Endothelial cell of umbilical vein (primary cell): ENCODE results near the gene AIG1. TPM values are rescaled to one million over a fixed set of nuclear protein-coding genes. Genes with fewer than 3 reads are reported as not detected.

ENCODE experiments used
- BruUV-seq: library from RNA; stranded (reverse); fragments of 400-500 nt; replicated peaks from 2 replicates; lab custom pipeline; 2021; lab: Mats Ljungman, UMichigan
- CTCF ChIA-PET: fragments of 300-600, 350-600 bp; sonication (Branson Sonifier 250); formaldehyde crosslinking; loops from one replicate; lab custom pipeline; 2021; ENCODE audit warnings: antibody characterized with exemption, inconsistent platforms; lab: Charles Lee
- POLR2A ChIA-PET: fragments of 300-600, 350-600 bp; sonication (Branson Sonifier 250); formaldehyde crosslinking; loops from one replicate; lab custom pipeline; 2021; ENCODE audit warnings: antibody characterized with exemption, inconsistent platforms; lab: Charles Lee
- DNase-seq: peaks from one replicate; pipeline ENCODE4 v3.0.0-alpha.2; 2011; ENCODE audit warnings: low read depth, low spot score
- FAIRE-seq: peaks from 2 replicates; lab custom pipeline; 2011; peaks lifted over from hg19 to GRCh38; lab: Jason Lieb, UNC
- H2AFZ ChIP-seq: 2 replicates; pipeline ENCODE4 v1.6.0; 2012; ENCODE audit warnings: low read depth, low read length, control low read depth, inconsistent platforms
- H3K27ac ChIP-seq: 2 replicates; pipeline ENCODE4 v1.5.1; 2011; ENCODE audit warnings: low read depth, mild to moderate bottlenecking, control low read depth, low read length, moderate library complexity; ENCODE audit not compliant: insufficient read depth
- H3K27me3 ChIP-seq, 2 experiments: 2 replicates each; pipeline versions ENCODE4 v1.6.0 to v1.6.1; 2011; ENCODE audit warnings: low read length in 2 of 2, mixed read lengths in 1 of 2; ENCODE audit not compliant: control insufficient read depth in 2 of 2, insufficient read depth in 2 of 2
- H3K36me3 ChIP-seq, 2 experiments: 2 replicates in 1 of 2; 3 replicates in 1 of 2; pipeline ENCODE4 v1.5.1; 2011; ENCODE audit warnings: low read length in 2 of 2, mild to moderate bottlenecking in 1 of 2, moderate library complexity in 1 of 2; ENCODE audit not compliant: control insufficient read depth in 2 of 2, insufficient read depth in 2 of 2; ENCODE audit errors: extremely low read depth in 1 of 2
- H3K4me1 ChIP-seq: 3 replicates; pipeline ENCODE4 v1.5.1; 2011; ENCODE audit warnings: mild to moderate bottlenecking, low read length; ENCODE audit not compliant: control insufficient read depth, insufficient read depth; ENCODE audit errors: extremely low read depth
- H3K4me2 ChIP-seq: 2 replicates; pipeline ENCODE4 v1.6.1; 2011; ENCODE audit warnings: low read length, control low read depth, mixed read lengths; ENCODE audit not compliant: insufficient read depth
- H3K4me3 ChIP-seq, 3 experiments: fragments of 200-600 bp in 1 of 3; sonication (generic), shearing (Covaris generic) in 1 of 3; replicated peaks in 1 of 3; 2 replicates each; pipeline ENCODE4 v1.5.1; 2011 to 2016; ENCODE audit warnings: control low read depth in 3 of 3, low read length in 3 of 3, mild to moderate bottlenecking in 2 of 3, inconsistent platforms in 1 of 3, low read depth in 1 of 3, moderate library complexity in 1 of 3; ENCODE audit not compliant: insufficient read depth in 1 of 3
- H3K79me2 ChIP-seq: 2 replicates; pipeline ENCODE4 v1.6.0; 2012; ENCODE audit warnings: low read length, inconsistent platforms; ENCODE audit not compliant: control insufficient read depth, insufficient read depth
- H3K9ac ChIP-seq: replicated peaks from 2 replicates; pipeline ENCODE3; 2011; ENCODE audit warnings: low read length, control low read depth; ENCODE audit not compliant: insufficient read depth; ENCODE audit errors: extremely low read depth
- H3K9me1 ChIP-seq: replicated peaks from 3 replicates; pipeline ENCODE4 v1.6.0; 2011; ENCODE audit warnings: mild to moderate bottlenecking, low read length; ENCODE audit not compliant: control insufficient read depth, insufficient read depth; ENCODE audit errors: extremely low read depth
- H3K9me3 ChIP-seq: replicated peaks from 2 replicates; pipeline ENCODE4 v1.5.1; 2012; ENCODE audit warnings: low read length, inconsistent platforms; ENCODE audit not compliant: control insufficient read depth, insufficient read depth
- H4K20me1 ChIP-seq: replicated peaks from 2 replicates; pipeline ENCODE3; 2011; ENCODE audit warnings: mild to moderate bottlenecking, low read length; ENCODE audit not compliant: control insufficient read depth, insufficient read depth; ENCODE audit errors: extremely low read depth
- EZH2 ChIP-seq: IDR thresholded peaks from 2 replicates; pipeline ENCODE4 v1.6.1; 2012; ENCODE audit warnings: borderline replicate concordance, low read depth, mild to moderate bottlenecking, moderate library complexity, low read length, inconsistent platforms; ENCODE audit not compliant: severe bottlenecking
- FOS ChIP-seq: IDR thresholded peaks from 2 replicates; pipeline ENCODE4 v1.6.1; 2011; ENCODE audit warnings: mild to moderate bottlenecking, low read length, moderate library complexity, borderline replicate concordance; ENCODE audit not compliant: insufficient read depth
- GATA2 ChIP-seq: IDR thresholded peaks from 2 replicates; pipeline ENCODE4 v1.7.0; 2011; ENCODE audit warnings: low read depth, mild to moderate bottlenecking, moderate library complexity, mixed read lengths, low read length; ENCODE audit not compliant: insufficient read length, insufficient read depth
- JUN ChIP-seq: IDR thresholded peaks from 2 replicates; pipeline ENCODE4 v1.6.1; 2011; ENCODE audit warnings: borderline replicate concordance, low read depth; ENCODE audit not compliant: insufficient read length, insufficient read depth
- MYC ChIP-seq: IDR thresholded peaks from one replicate; pipeline ENCODE4 v1.6.1; 2011; ENCODE audit warnings: mild to moderate bottlenecking, low read depth, low read length
- POLR2A ChIP-seq: IDR thresholded peaks from 2 replicates; pipeline ENCODE4 v1.6.1; 2012; ENCODE audit warnings: low read depth, mild to moderate bottlenecking, control low read depth, low read length
- POLR2AphosphoS5 ChIP-seq: IDR thresholded peaks from 2 replicates; pipeline ENCODE4 v1.6.1; 2012; ENCODE audit warnings: low read depth, mild to moderate bottlenecking, control low read depth, low read length, moderate library complexity; ENCODE audit not compliant: insufficient read depth
- dilution Hi-C: fragments of 300-500 bp; cut with MboI; formaldehyde crosslinking; loops from one replicate; pipeline ENCODE4 v1.15.0; 2019; ENCODE audit warnings: low sequenced_read_pairs; ENCODE audit not compliant: extremely low pct_ligation_motif_present
- intact Hi-C: fragments of 100-400 bp; cut with micrococcal nuclease; formaldehyde crosslinking; loops from one replicate; pipeline ENCODE4 v1.10.0; 2022
- polyA plus RNA-seq, 4 experiments: library from polyadenylated mRNA; depleted of rRNA in 3 of 4; stranded (reverse) in 3 of 4; unstranded in 1 of 4; fragments of >200 nt; gene quantifications; 2 replicates each; pipeline versions ENCODE4 v1.2.1 to v1.2.3, GENCODE V29; 2011 to 2012; ENCODE audit warnings: missing spikeins in 1 of 4
- total RNA-seq: library from RNA; stranded (reverse); gene quantifications from 2 replicates; pipeline ENCODE4 v1.2.3, GENCODE V29; 2021
- TF ChIP-seq, protein P1 (sequence below): IDR thresholded peaks from 2 replicates; pipeline ENCODE4 v1.6.1; 2011; ENCODE audit not compliant: insufficient read depth, insufficient read length
- TF ChIP-seq, protein P2 (sequence below), 2 donors: IDR thresholded peaks; 1 replicate in 1 of 2; 2 replicates in 1 of 2; pipeline ENCODE4 v1.5.1; 2011; ENCODE audit warnings: low read length in 2 of 2, mild to moderate bottlenecking in 2 of 2, moderate library complexity in 2 of 2, control low read depth in 1 of 2, inconsistent platforms in 1 of 2, low read depth in 1 of 2; ENCODE audit not compliant: insufficient read depth in 1 of 2; ENCODE audit errors: extremely low read depth in 1 of 2

AIG1 gene
- total and polyA plus RNA-seq, 2 donors (not counting 3 experiments of a cell fraction or from before 2014, with no cell fraction given) = 17.7 to 22.7 TPM

DNA sequence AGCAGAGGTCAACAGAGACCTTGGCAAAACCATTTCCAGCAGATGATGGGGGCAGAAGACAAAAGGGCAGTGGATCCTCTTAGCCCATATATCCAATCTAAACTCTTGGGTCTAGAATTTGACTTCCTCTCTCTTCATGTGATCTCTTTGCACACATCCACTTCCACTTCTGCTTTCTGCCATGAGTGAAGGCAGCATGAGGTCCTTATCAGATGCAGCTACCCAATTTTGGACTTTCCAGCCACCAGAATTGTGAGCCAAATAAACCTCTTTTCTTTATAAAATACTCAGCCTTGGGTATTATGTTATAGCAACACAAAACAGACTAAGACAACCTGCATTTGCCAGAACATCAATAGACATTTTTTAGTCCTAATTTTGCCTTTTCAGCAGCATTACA lies 198.3 kb downstream of the AIG1 start:
- intact Hi-C loops (no loop called here), dilution Hi-C loops (no loop called here)
- Histone ChIP-seq H4K20me1 (no peaks in the 10 kb centered on the region), H3K9me3 (no peaks in the 10 kb centered on the region), H3K4me2 (no peak overlapping the region), H3K9ac (no peak overlapping the region), H3K4me3 (no peak overlapping the region), H3K4me1 (no peaks in the 10 kb centered on the region), H2AFZ (no peak overlapping the region), H3K27ac (no peak overlapping the region), H3K36me3 (no peaks in the 10 kb centered on the region), H3K79me2 (no peaks in the 10 kb centered on the region), H3K27me3 (no peaks in the 10 kb centered on the region), H3K9me1 (no peaks in the 10 kb centered on the region)
- no peak for DNase-seq
- BruUV-seq = no TSS peak
- POLR2A ChIA-PET = no interaction called here
- FAIRE-seq = no peak
- CTCF ChIA-PET = interaction anchor here (1.4 kb wide), 1 partner anchor 10 kb away, joined by 3 read pairs; no protein-coding TSS in a partner anchor
- no peak for TF ChIP-seq MYC
- TF ChIP-seq, protein P1, sequence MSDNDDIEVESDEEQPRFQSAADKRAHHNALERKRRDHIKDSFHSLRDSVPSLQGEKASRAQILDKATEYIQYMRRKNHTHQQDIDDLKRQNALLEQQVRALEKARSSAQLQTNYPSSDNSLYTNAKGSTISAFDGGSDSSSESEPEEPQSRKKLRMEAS = no peak
- TF ChIP-seq JUN = no peak
- no peak for TF ChIP-seq POLR2A
- no peak for TF ChIP-seq FOS
- no peak for TF ChIP-seq EZH2
- TF ChIP-seq GATA2 = no peak
- TF ChIP-seq, protein P2, sequence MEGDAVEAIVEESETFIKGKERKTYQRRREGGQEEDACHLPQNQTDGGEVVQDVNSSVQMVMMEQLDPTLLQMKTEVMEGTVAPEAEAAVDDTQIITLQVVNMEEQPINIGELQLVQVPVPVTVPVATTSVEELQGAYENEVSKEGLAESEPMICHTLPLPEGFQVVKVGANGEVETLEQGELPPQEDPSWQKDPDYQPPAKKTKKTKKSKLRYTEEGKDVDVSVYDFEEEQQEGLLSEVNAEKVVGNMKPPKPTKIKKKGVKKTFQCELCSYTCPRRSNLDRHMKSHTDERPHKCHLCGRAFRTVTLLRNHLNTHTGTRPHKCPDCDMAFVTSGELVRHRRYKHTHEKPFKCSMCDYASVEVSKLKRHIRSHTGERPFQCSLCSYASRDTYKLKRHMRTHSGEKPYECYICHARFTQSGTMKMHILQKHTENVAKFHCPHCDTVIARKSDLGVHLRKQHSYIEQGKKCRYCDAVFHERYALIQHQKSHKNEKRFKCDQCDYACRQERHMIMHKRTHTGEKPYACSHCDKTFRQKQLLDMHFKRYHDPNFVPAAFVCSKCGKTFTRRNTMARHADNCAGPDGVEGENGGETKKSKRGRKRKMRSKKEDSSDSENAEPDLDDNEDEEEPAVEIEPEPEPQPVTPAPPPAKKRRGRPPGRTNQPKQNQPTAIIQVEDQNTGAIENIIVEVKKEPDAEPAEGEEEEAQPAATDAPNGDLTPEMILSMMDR (IDR thresholded peaks at IDR 0.05; ENCODE audit: extremely low read depth in 1 of 2, insufficient read depth in 1 of 2, low read depth in 1 of 2, low read length in 2 of 2) = no peak
- no peak for TF ChIP-seq POLR2AphosphoS5
